Lung (tissue), 12 donors: ENCODE measurements around the gene RNF217. TPM values are rescaled to one million over a fixed set of nuclear protein-coding genes. Genes with fewer than 3 reads are reported as not detected.
"Not testable (repeated sequence)": the region's sequence is repeated elsewhere in the genome, so short reads cannot be mapped to it uniquely, and the experiment has no call there.

ENCODE experiments used
- ATAC-seq: fragments of 200-7000 bp; cut with Tn5 transposase; one replicate; pipeline ENCODE4 v1.9.1; 2020; ENCODE audit warnings: moderate number of reproducible peaks; ENCODE audit not compliant: insufficient read depth, low FRiP score
- DNase-seq, 3 donors: peaks; one replicate each; pipeline ENCODE4 v3.0.0-alpha.2; 2013 to 2017
- H3K27ac ChIP-seq, 2 donors: one replicate each; pipeline ENCODE4 v1.5.1; 2013; ENCODE audit warnings: mild to moderate bottlenecking in 2 of 2, moderate library complexity in 2 of 2, control low read depth in 1 of 2, inconsistent platforms in 1 of 2, low read depth in 1 of 2, low read length in 1 of 2
- H3K27me3 ChIP-seq, 3 donors: one replicate each; pipeline ENCODE4 v1.5.1; 2013; ENCODE audit warnings: low read length in 2 of 3; ENCODE audit not compliant: control insufficient read depth in 3 of 3, insufficient read depth in 3 of 3
- H3K36me3 ChIP-seq, 4 donors: one replicate each; pipeline ENCODE4 v1.5.1; 2013; ENCODE audit warnings: low read length in 4 of 4, mild to moderate bottlenecking in 1 of 4, moderate library complexity in 1 of 4; ENCODE audit not compliant: control insufficient read depth in 4 of 4, insufficient read depth in 4 of 4
- H3K4me1 ChIP-seq, 5 donors: one replicate each; pipeline ENCODE4 v1.5.1; 2013; ENCODE audit warnings: low read length in 5 of 5, mild to moderate bottlenecking in 2 of 5, moderate library complexity in 1 of 5; ENCODE audit not compliant: control insufficient read depth in 5 of 5, insufficient read depth in 5 of 5
- H3K4me3 ChIP-seq: one replicate; pipeline ENCODE4 v1.5.1; 2013; ENCODE audit warnings: mild to moderate bottlenecking, control low read depth, moderate library complexity
- H3K9ac ChIP-seq, 2 donors: one replicate each; pipeline ENCODE4 v1.5.1; 2013; ENCODE audit warnings: low read length in 2 of 2, control low read depth in 1 of 2; ENCODE audit not compliant: insufficient read depth in 1 of 2
- H3K9me3 ChIP-seq, 4 donors: one replicate each; pipeline ENCODE4 v1.5.1; 2013; ENCODE audit warnings: low read length in 3 of 4, mild to moderate bottlenecking in 1 of 4, moderate library complexity in 1 of 4; ENCODE audit not compliant: control insufficient read depth in 4 of 4, insufficient read depth in 3 of 4
- CTCF ChIP-seq: IDR thresholded peaks from 2 replicates; pipeline ENCODE4 v1.5.1; 2012; ENCODE audit warnings: mild to moderate bottlenecking; ENCODE audit errors: control extremely low read depth, extremely low read depth
- WGBS, 2 donors: extraction: QIAGEN DNeasy Blood & Tissue Kit; methylation state at CpG; one replicate each; pipeline ENCODE4 v1.1.7; 2013; 5-methylcytosine and 5-hydroxymethylcytosine counted together
- polyA plus RNA-seq, 2 donors: library from polyadenylated mRNA; stranded (reverse); fragments of 200-250 nt; gene quantifications; one replicate each; pipeline ENCODE4 v1.2.1, GENCODE V29; 2013
- total RNA-seq, 2 donors: library from RNA; depleted of rRNA in 1 of 2; stranded (reverse); fragments of >200 nt in 1 of 2; gene quantifications; one replicate each; pipeline ENCODE4 v1.2.1, GENCODE V29; 2014 to 2021
- donor health status: control.
- donor health status: control.
- donor health status: Bipolar disorder and iron deficiency.
- donor health status: healthy.
- donor health status: DM: yes; HTN: yes; CAD: no.

The RNF217 gene
- total and polyA plus RNA-seq, 4 donors: 3.1 to 58.6 (median 13.6) TPM

- 60 to 66% methylated on average over 6 of the region's 6 CpGs for WGBS, 2 donors
- H3K9me3 ChIP-seq: peaks cover 0 to 2% (median 0%) of the 10 kb centered on the region in 4 donors
- ATAC-seq: no peak
- no peaks in the 10 kb centered on the region for H3K36me3 ChIP-seq
- no peak overlapping the region for H3K9ac ChIP-seq
- no peak overlapping the region for H3K27ac ChIP-seq
- DNase-seq: no peak
- no peak overlapping the region for H3K4me3 ChIP-seq
- no peak for TF ChIP-seq CTCF
- no peaks in the 10 kb centered on the region for H3K27me3 ChIP-seq
- no peaks in the 10 kb centered on the region for H3K4me1 ChIP-seq
These were observed 68.7 kb downstream of the RNF217 start for GRCh38 chr6:125030969-125031368.

GRCh38 chr6:125031385-125031784 lies 69.1 kb downstream of the RNF217 start:
- no peak for ATAC-seq
- Histone ChIP-seq H3K27me3 (no peaks in the 10 kb centered on the region), H3K9ac (no peak overlapping the region), H3K36me3 (no peaks in the 10 kb centered on the region), H3K4me1 (no peaks in the 10 kb centered on the region), H3K4me3 (no peak overlapping the region), H3K27ac (no peak overlapping the region), H3K9me3 (peaks cover 0 to 2% (median 0%) of the 10 kb centered on the region in 4 donors)
- 96 to 100% methylated on average over 1 of the region's 1 CpG for WGBS, 2 donors
- TF ChIP-seq CTCF: no peak
- DNase-seq: no peak

GRCh38 chr6:125034929-125035328 lies 72.7 kb downstream of the RNF217 start:
- not testable (repeated sequence) for DNase-seq, H3K9me3 ChIP-seq, H3K36me3 ChIP-seq, H3K27ac ChIP-seq, H3K9ac ChIP-seq, H3K4me1 ChIP-seq, ATAC-seq, H3K4me3 ChIP-seq, H3K27me3 ChIP-seq

GRCh38 chr6:125036486-125036885 lies 74.2 kb downstream of the RNF217 start:
- H3K4me3 ChIP-seq, H3K36me3 ChIP-seq, H3K27ac ChIP-seq, H3K27me3 ChIP-seq, H3K4me1 ChIP-seq, DNase-seq, H3K9ac ChIP-seq, ATAC-seq, H3K9me3 ChIP-seq: not testable (repeated sequence)
- 86 to 89% methylated on average over 4 of the region's 4 CpGs for WGBS, 2 donors

GRCh38 chr6:125037827-125038226 lies 75.6 kb downstream of the RNF217 start:
- DNase-seq (no peak), ATAC-seq (no peak)
- H3K4me3 ChIP-seq: no peak overlapping the region
- no peak overlapping the region for H3K27ac ChIP-seq
- no peaks in the 10 kb centered on the region for H3K27me3 ChIP-seq
- TF ChIP-seq CTCF: no peak
- H3K9ac ChIP-seq: no peak overlapping the region
- no peaks in the 10 kb centered on the region for H3K9me3 ChIP-seq
- peaks cover 0 to 4% (median 0%) of the 10 kb centered on the region in 5 donors for H3K4me1 ChIP-seq
- 82 to 83% methylated on average over 2 of the region's 2 CpGs for WGBS, 2 donors
- H3K36me3 ChIP-seq: no peaks in the 10 kb centered on the region
